A549 (cell line): ENCODE measurements around the gene LMO1. TPM values are rescaled to one million over a fixed set of nuclear protein-coding genes. Genes with fewer than 3 reads are reported as not detected.

Experiments used
- ATAC-seq, 2 experiments: fragments of 200-7000 bp in 1 of 2; fragments of >200 bp in 1 of 2; cut with Nextera tagmentation in 1 of 2; cut with Tn5 transposase in 1 of 2; 3 replicates each; pipeline versions ENCODE4 v1.8.0 to v1.9.1; 2018 to 2020; ENCODE audit warnings: mild to moderate bottlenecking in 1 of 2, moderate library complexity in 1 of 2
- CTCF ChIA-PET: fragments of 300-600 bp; sonication (Branson Sonifier 250); formaldehyde crosslinking; extraction: SDS; loops from one replicate; lab custom pipeline; 2021; ENCODE audit warnings: antibody characterized with exemption, inconsistent platforms; lab: Yijun Ruan, JAX
- POLR2A ChIA-PET: fragments of 350-600 bp; formaldehyde crosslinking; extraction: SDS; loops from one replicate; lab custom pipeline; 2021; ENCODE audit warnings: antibody characterized with exemption, inconsistent platforms; lab: Yijun Ruan, JAX
- DNase-seq, 2 experiments: peaks; one replicate each; pipeline versions ENCODE4 v3.0.0 to v3.0.0-alpha.2; 2011 to 2016; ENCODE audit warnings: low read depth in 1 of 2, low spot score in 1 of 2
- FAIRE-seq: peaks from 2 replicates; lab custom pipeline; 2011; peaks lifted over from hg19 to GRCh38; lab: Jason Lieb, UNC
- H3K27ac ChIP-seq, 2 experiments: fragments of >200 bp; sonication (Bioruptor Twin); formaldehyde crosslinking; 3 replicates each; pipeline ENCODE4 v1.5.1; 2016 to 2017
- H3K4me1 ChIP-seq: fragments of >200 bp; sonication (Bioruptor Twin); formaldehyde crosslinking; 3 replicates; pipeline ENCODE4 v1.6.1; 2016
- H3K4me2 ChIP-seq: fragments of >200 bp; sonication (Bioruptor Twin); formaldehyde crosslinking; 3 replicates; pipeline ENCODE4 v1.6.1; 2016
- H3K4me3 ChIP-seq: fragments of >200 bp; sonication (Bioruptor Twin); formaldehyde crosslinking; 3 replicates; pipeline ENCODE4 v1.5.1; 2016
- H3K9me3 ChIP-seq: fragments of >200 bp; sonication (Bioruptor Twin); formaldehyde crosslinking; 3 replicates; pipeline ENCODE4 v1.6.1; 2016
- CBX2 ChIP-seq: fragments of 200-600 bp; sonication (generic); IDR thresholded peaks from 2 replicates; pipeline ENCODE4 v1.6.1; 2016; ENCODE audit warnings: low read depth, mild to moderate bottlenecking, borderline replicate concordance
- CBX8 ChIP-seq: fragments of 200-600 bp; sonication (generic); IDR thresholded peaks from 2 replicates; pipeline ENCODE4 v1.6.1; 2016
- CEBPB ChIP-seq, 2 experiments: fragments of >200 bp in 1 of 2; sonication (Bioruptor Twin) in 1 of 2; formaldehyde crosslinking in 1 of 2; IDR thresholded peaks; 2 replicates each; pipeline ENCODE4 v1.6.1; 2012 to 2016
- CHD2 ChIP-seq: fragments of 150-350 bp; IDR thresholded peaks from 2 replicates; pipeline ENCODE4 v1.6.1; 2014; ENCODE audit warnings: low read length; ENCODE audit not compliant: partially characterized antibody
- EHF ChIP-seq: fragments of 250-450 bp; sonication (Bioruptor Pico); IDR thresholded peaks from 2 replicates; pipeline ENCODE4 v1.5.0; 2020; ENCODE audit warnings: mild to moderate bottlenecking
- ESRRA ChIP-seq: fragments of 150-350 bp; IDR thresholded peaks from 2 replicates; pipeline ENCODE4 v1.6.1; 2014; ENCODE audit warnings: mild to moderate bottlenecking, low read length, borderline replicate concordance
- HOXB5 ChIP-seq: fragments of 250-450 bp; sonication (Bioruptor Pico); IDR thresholded peaks from 2 replicates; pipeline ENCODE4 v1.5.0; 2020; ENCODE audit warnings: mild to moderate bottlenecking, moderate library complexity
- JUN ChIP-seq, 2 experiments: fragments of >200 bp; sonication (Bioruptor Twin); formaldehyde crosslinking; IDR thresholded peaks; 2 replicates in 1 of 2; 3 replicates in 1 of 2; pipeline ENCODE4 v1.6.1; 2016 to 2017
- JUNB ChIP-seq: fragments of >200 bp; sonication (Bioruptor Twin); formaldehyde crosslinking; IDR thresholded peaks from 2 replicates; pipeline ENCODE4 v1.6.1; 2016
- KDM5A ChIP-seq: fragments of 200-600 bp; sonication (generic); IDR thresholded peaks from 2 replicates; pipeline ENCODE4 v1.6.1; 2016; ENCODE audit warnings: antibody characterized with exemption, mild to moderate bottlenecking
- MAZ ChIP-seq: fragments of 150-350 bp; IDR thresholded peaks from 2 replicates; pipeline ENCODE4 v1.6.1; 2014; ENCODE audit warnings: antibody characterized with exemption, low read depth, low read length, borderline replicate concordance
- NPAS2 ChIP-seq: fragments of 250-450 bp; sonication (Bioruptor Pico); IDR thresholded peaks from 2 replicates; pipeline ENCODE4 v1.8.0; 2022; ENCODE audit warnings: mild to moderate bottlenecking, moderate library complexity, borderline replicate concordance
- PHF8 ChIP-seq: fragments of 200-600 bp; sonication (generic); IDR thresholded peaks from 2 replicates; pipeline ENCODE4 v1.6.1; 2016; ENCODE audit warnings: low read depth, mild to moderate bottlenecking, antibody characterized with exemption, moderate library complexity, borderline replicate concordance
- POLR2A ChIP-seq: IDR thresholded peaks from 2 replicates; pipeline ENCODE4 v1.6.1; 2012; ENCODE audit warnings: mild to moderate bottlenecking, low read length
- RAD21 ChIP-seq, 2 experiments: fragments of >200 bp in 1 of 2; sonication (Bioruptor Twin) in 1 of 2; formaldehyde crosslinking in 1 of 2; IDR thresholded peaks in 1 of 2; conservative IDR thresholded peaks in 1 of 2; 2 replicates in 1 of 2; 3 replicates in 1 of 2; pipeline ENCODE4 v1.6.1; 2012 to 2018; ENCODE audit warnings: inconsistent platforms in 1 of 2
- RCOR1 ChIP-seq: fragments of 150-350 bp; IDR thresholded peaks from 2 replicates; pipeline ENCODE4 v1.6.1; 2014; ENCODE audit warnings: antibody characterized with exemption, low read length, low read depth
- RFX5 ChIP-seq: fragments of 450-650 bp; IDR thresholded peaks from 2 replicates; pipeline ENCODE4 v1.7.1; 2014; ENCODE audit warnings: antibody characterized with exemption, mild to moderate bottlenecking, moderate library complexity
- TFCP2L1 ChIP-seq: fragments of 250-450 bp; sonication (Bioruptor Pico); IDR thresholded peaks from 2 replicates; pipeline ENCODE4 v1.5.0; 2021; ENCODE audit warnings: mild to moderate bottlenecking
- TP53 ChIP-seq: fragments of 250-450 bp; sonication (Bioruptor Pico); IDR thresholded peaks from 2 replicates; pipeline ENCODE4 v1.5.0; 2021; ENCODE audit warnings: mild to moderate bottlenecking, moderate library complexity
- ZFP36 ChIP-seq: fragments of 450-650 bp; IDR thresholded peaks from 2 replicates; pipeline ENCODE4 v1.6.1; 2014; ENCODE audit warnings: borderline replicate concordance; ENCODE audit not compliant: partially characterized antibody
- WGBS: methylation state at CpG from one replicate; pipeline ENCODE4 v1.1.6; 2017; ENCODE audit errors: missing lambda C conversion rate; 5-methylcytosine and 5-hydroxymethylcytosine counted together
- polyA plus RNA-seq, 4 experiments: library from polyadenylated mRNA; depleted of rRNA in 3 of 4; stranded (reverse); fragments of >200 nt; fragmentation: RNase III in 1 of 4; extraction: RNeasy Plus Mini Kit Qiagen cat#74134 plus additional on column Dnase treatment in 1 of 4; gene quantifications; 2 replicates in 3 of 4; 3 replicates in 1 of 4; pipeline ENCODE4 v1.2.3, GENCODE V29; 2011 to 2017
- TF ChIP-seq, protein P1 (sequence below): fragments of >200 bp; sonication (Bioruptor Twin); formaldehyde crosslinking; IDR thresholded peaks from 2 replicates; pipeline ENCODE4 v1.6.1; 2016
- TF ChIP-seq, protein P2 (sequence below): IDR thresholded peaks from 2 replicates; pipeline ENCODE4 v1.6.1; 2012; ENCODE audit warnings: low read depth, borderline replicate concordance
- TF ChIP-seq, protein P3 (sequence below): fragments of >200 bp; sonication (Bioruptor Twin); formaldehyde crosslinking; IDR thresholded peaks from 3 replicates; pipeline ENCODE4 v1.5.1; 2016
- TF ChIP-seq, protein P4 (sequence below): fragments of >200 bp; sonication (Bioruptor Twin); formaldehyde crosslinking; IDR thresholded peaks from 3 replicates; pipeline ENCODE4 v1.6.1; 2016
- TF ChIP-seq, protein P5 (sequence below): IDR thresholded peaks from 2 replicates; pipeline ENCODE4 v1.6.1; 2012
- TF ChIP-seq, protein P6 (sequence below): fragments of 200-600 bp; sonication (generic); IDR thresholded peaks from 2 replicates; pipeline ENCODE4 v1.6.1; 2016; ENCODE audit warnings: antibody characterized with exemption, mild to moderate bottlenecking, moderate library complexity

Gene LMO1
- polyA plus RNA-seq, 2 of the 4 experiments (the other 2 are of a cell fraction), result 0.18 to 2.7 TPM

DNA sequence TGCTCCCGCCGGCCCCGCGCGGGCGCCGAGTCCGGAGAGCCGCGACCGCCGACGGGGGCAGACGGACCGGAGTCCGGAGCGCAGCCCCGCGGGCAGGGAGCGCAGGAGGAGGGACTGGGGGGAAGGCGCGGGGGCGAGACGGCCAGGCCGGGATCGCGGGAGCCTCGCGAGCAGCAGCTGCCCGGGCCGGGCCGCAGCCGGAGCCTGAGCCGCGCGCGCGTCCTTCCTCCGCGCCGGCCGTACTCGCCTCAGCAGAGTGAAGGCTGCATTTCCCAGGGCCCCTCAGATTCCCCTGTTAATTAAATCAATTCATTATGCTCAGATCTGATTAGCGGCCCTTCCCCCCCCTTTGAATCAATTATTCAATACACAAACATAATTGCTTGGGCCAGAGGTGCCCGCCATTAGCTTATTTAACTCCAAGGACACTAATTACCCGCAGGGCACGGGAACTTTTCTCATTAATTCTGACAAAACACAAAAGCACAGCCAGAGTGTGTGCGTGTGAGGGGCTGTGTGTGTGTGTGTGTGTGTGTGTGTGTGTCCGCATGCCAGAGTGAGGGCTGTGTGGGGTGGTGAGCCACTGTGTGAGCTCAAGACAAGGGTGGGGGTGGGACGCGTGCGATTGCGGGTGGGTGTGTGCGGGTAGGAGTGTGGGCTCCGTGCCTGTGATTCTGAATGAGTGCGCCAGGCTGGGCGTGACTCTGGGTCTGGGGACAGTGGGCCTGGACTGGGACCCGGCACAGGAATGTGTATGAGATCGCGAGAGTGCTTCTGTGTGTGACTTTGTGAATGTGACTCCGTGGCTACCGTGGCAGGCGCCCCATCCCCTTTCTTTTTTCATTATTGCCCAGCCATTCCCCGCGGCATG lies 5.1 kb upstream of the LMO1 start:
- Histone ChIP-seq H3K4me1 (peaks cover 6% of the 10 kb centered on the region; the same call in 2 of the 3 replicates), H3K4me2 (peak overlapping the region; percentile 98), H3K27ac (peak overlapping the region; percentile 68 to 84), H3K9me3 (no peaks in the 10 kb centered on the region; the same call in 2 of the 3 replicates), H3K4me3 (peak overlapping the region; percentile 79)
- FAIRE-seq (no peak), ATAC-seq (peak; percentile 8 to 35; a peak in 5 of 6 replicates), DNase-seq (no peak)
- TF ChIP-seq JUN (IDR thresholded peaks at IDR 0.05), result no peak
- TF ChIP-seq MAZ, result no peak
- TF ChIP-seq, protein P1, sequence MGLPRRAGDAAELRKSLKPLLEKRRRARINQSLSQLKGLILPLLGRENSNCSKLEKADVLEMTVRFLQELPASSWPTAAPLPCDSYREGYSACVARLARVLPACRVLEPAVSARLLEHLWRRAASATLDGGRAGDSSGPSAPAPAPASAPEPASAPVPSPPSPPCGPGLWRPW, result no peak
- no peak for TF ChIP-seq POLR2A
- no peak for TF ChIP-seq KDM5A
- TF ChIP-seq, protein P2, sequence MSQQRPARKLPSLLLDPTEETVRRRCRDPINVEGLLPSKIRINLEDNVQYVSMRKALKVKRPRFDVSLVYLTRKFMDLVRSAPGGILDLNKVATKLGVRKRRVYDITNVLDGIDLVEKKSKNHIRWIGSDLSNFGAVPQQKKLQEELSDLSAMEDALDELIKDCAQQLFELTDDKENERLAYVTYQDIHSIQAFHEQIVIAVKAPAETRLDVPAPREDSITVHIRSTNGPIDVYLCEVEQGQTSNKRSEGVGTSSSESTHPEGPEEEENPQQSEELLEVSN, result no peak
- TF ChIP-seq NPAS2 (CRISPR knock-in tag), result no peak
- TF ChIP-seq HOXB5, result no peak
- no peak for TF ChIP-seq TP53
- no peak for TF ChIP-seq TFCP2L1
- no peak for TF ChIP-seq ZFP36
- TF ChIP-seq RFX5, result no peak
- TF ChIP-seq, protein P3, sequence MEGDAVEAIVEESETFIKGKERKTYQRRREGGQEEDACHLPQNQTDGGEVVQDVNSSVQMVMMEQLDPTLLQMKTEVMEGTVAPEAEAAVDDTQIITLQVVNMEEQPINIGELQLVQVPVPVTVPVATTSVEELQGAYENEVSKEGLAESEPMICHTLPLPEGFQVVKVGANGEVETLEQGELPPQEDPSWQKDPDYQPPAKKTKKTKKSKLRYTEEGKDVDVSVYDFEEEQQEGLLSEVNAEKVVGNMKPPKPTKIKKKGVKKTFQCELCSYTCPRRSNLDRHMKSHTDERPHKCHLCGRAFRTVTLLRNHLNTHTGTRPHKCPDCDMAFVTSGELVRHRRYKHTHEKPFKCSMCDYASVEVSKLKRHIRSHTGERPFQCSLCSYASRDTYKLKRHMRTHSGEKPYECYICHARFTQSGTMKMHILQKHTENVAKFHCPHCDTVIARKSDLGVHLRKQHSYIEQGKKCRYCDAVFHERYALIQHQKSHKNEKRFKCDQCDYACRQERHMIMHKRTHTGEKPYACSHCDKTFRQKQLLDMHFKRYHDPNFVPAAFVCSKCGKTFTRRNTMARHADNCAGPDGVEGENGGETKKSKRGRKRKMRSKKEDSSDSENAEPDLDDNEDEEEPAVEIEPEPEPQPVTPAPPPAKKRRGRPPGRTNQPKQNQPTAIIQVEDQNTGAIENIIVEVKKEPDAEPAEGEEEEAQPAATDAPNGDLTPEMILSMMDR, result no peak
- TF ChIP-seq RAD21 (conservative IDR thresholded peaks at IDR 0.05 in 1 of 2, IDR thresholded peaks at IDR 0.05 in 1 of 2), result no peak
- no peak for TF ChIP-seq CHD2
- POLR2A ChIA-PET, result no interaction called here
- WGBS, result 69% methylated on average over 30 of the region's 65 CpGs
- CTCF ChIA-PET, result interaction anchor here (9.9 kb wide), 1 partner anchor 19 kb away, joined by 184 read pairs; no protein-coding TSS in a partner anchor

DNA sequence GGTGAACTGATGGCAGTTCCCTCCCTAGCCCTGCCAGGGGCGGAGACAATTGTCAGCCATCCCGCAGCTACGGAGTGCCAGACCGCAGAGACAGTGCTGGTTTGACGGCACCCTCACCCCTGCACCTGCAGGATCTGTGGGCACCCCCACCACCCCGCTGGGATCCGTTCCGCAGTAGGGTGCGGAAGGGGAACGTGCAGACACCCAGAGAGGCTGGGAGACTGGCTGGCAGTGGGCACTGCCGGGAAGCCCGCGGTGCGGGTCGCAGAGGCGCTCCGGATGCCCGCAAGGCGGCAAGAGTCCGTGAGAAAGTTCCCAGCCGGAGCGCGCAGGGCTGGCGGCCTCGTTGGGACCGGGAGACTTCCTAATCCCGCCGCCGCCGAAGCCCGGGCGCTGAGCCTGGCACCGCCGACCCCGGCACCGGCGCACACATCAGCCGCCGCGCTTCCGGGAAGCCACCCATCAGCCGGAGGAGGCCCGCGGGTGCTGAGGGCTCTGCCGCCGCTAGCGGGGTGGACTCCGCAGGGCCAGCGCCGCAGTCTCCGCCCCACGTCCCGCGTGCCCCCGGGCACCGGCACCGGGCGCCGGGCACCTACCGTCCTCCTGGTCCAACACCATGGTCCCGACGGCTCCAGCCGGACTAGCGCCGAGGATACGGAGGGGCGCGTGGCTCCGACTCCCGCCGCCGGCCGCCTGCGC lies 4.3 kb upstream of the LMO1 start:
- 9% methylated on average over 16 of the region's 74 CpGs for WGBS
- Histone ChIP-seq H3K27ac (peak overlapping the region; percentile 68 to 84), H3K4me1 (peaks cover 8% of the 10 kb centered on the region; the same call in 2 of the 3 replicates), H3K4me3 (peak overlapping the region; percentile 79), H3K4me2 (peak overlapping the region; percentile 98), H3K9me3 (no peaks in the 10 kb centered on the region)
- DNase-seq, result peak in 1 of 2 experiments; percentile 67
- ATAC-seq, result peak; percentile 52 to 68
- ChIA-PET CTCF (interaction anchor here (1.0 to 16.5 kb wide), 3 partner anchors 18 to 299 kb away, joined by 4 to 424 read pairs (median 184); no protein-coding TSS in a partner anchor), POLR2A (no interaction called here)
- TF ChIP-seq, protein P4, sequence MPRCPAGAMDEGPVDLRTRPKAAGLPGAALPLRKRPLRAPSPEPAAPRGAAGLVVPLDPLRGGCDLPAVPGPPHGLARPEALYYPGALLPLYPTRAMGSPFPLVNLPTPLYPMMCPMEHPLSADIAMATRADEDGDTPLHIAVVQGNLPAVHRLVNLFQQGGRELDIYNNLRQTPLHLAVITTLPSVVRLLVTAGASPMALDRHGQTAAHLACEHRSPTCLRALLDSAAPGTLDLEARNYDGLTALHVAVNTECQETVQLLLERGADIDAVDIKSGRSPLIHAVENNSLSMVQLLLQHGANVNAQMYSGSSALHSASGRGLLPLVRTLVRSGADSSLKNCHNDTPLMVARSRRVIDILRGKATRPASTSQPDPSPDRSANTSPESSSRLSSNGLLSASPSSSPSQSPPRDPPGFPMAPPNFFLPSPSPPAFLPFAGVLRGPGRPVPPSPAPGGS, result no peak
- TF ChIP-seq PHF8, result no peak
- no peak for TF ChIP-seq JUNB
- no peak for TF ChIP-seq RCOR1
- 0 out of 2 replicates have a peak, but pooled peaks have one; percentile 21 for TF ChIP-seq POLR2A
- TF ChIP-seq CEBPB (IDR thresholded peaks at IDR 0.05), result no peak
- TF ChIP-seq, protein P5, sequence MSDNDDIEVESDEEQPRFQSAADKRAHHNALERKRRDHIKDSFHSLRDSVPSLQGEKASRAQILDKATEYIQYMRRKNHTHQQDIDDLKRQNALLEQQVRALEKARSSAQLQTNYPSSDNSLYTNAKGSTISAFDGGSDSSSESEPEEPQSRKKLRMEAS, result peak; percentile 20; the same call in 1 of the 2 replicates
- no peak for TF ChIP-seq CBX2
- TF ChIP-seq, protein P6, sequence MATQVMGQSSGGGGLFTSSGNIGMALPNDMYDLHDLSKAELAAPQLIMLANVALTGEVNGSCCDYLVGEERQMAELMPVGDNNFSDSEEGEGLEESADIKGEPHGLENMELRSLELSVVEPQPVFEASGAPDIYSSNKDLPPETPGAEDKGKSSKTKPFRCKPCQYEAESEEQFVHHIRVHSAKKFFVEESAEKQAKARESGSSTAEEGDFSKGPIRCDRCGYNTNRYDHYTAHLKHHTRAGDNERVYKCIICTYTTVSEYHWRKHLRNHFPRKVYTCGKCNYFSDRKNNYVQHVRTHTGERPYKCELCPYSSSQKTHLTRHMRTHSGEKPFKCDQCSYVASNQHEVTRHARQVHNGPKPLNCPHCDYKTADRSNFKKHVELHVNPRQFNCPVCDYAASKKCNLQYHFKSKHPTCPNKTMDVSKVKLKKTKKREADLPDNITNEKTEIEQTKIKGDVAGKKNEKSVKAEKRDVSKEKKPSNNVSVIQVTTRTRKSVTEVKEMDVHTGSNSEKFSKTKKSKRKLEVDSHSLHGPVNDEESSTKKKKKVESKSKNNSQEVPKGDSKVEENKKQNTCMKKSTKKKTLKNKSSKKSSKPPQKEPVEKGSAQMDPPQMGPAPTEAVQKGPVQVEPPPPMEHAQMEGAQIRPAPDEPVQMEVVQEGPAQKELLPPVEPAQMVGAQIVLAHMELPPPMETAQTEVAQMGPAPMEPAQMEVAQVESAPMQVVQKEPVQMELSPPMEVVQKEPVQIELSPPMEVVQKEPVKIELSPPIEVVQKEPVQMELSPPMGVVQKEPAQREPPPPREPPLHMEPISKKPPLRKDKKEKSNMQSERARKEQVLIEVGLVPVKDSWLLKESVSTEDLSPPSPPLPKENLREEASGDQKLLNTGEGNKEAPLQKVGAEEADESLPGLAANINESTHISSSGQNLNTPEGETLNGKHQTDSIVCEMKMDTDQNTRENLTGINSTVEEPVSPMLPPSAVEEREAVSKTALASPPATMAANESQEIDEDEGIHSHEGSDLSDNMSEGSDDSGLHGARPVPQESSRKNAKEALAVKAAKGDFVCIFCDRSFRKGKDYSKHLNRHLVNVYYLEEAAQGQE, result no peak
- TF ChIP-seq CBX8, result no peak
- no peak for TF ChIP-seq ESRRA
- TF ChIP-seq EHF (CRISPR knock-in tag), result no peak
- TF ChIP-seq, protein P2, result peak; percentile 53
- no peak for FAIRE-seq
